Measurements from ENCODE around the gene SMIM23.

DNA sequence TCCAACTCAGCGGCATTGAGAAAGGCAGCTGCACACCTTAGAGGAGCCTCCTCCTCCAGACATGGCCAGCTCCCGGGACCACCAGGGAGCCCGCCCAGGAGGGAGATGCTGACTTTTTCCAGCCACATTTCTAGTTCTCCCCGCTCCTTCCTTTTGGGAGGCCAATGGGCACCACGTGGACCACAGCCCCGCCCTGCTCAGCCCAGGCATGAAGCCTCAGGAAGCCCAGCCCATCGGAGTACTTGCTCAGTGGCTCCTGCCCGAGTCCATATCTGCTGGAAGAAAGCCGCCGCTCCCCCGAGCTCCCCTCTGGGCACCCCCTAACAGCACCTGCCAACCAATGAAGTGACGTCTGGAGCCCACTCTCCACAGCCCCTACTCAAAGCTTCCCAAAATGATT, 52.4 kb downstream of the SMIM23 start:
- TF ChIP-seq, protein P1, sequence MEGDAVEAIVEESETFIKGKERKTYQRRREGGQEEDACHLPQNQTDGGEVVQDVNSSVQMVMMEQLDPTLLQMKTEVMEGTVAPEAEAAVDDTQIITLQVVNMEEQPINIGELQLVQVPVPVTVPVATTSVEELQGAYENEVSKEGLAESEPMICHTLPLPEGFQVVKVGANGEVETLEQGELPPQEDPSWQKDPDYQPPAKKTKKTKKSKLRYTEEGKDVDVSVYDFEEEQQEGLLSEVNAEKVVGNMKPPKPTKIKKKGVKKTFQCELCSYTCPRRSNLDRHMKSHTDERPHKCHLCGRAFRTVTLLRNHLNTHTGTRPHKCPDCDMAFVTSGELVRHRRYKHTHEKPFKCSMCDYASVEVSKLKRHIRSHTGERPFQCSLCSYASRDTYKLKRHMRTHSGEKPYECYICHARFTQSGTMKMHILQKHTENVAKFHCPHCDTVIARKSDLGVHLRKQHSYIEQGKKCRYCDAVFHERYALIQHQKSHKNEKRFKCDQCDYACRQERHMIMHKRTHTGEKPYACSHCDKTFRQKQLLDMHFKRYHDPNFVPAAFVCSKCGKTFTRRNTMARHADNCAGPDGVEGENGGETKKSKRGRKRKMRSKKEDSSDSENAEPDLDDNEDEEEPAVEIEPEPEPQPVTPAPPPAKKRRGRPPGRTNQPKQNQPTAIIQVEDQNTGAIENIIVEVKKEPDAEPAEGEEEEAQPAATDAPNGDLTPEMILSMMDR (IDR thresholded peaks at IDR 0.05) = no peak
- TF ChIP-seq POLR2A (IDR thresholded peaks at IDR 0.05) = no peak
